Calu3 (cell line): Measurements from ENCODE around the gene CRYBG3. TPM values are rescaled to one million over a fixed set of nuclear protein-coding genes. Genes with fewer than 3 reads are reported as not detected.

Source experiments
- BruUV-seq: library from RNA; stranded (reverse); fragments of 400-500 nt; replicated peaks from 2 replicates; lab custom pipeline; 2021; lab: Mats Ljungman, UMichigan
- CTCF ChIA-PET: fragments of 300-600 bp; sonication (Branson Sonifier 250); formaldehyde crosslinking; loops from one replicate; lab custom pipeline; 2022; ENCODE audit warnings: antibody characterized with exemption; lab: Charles Lee
- DNase-seq: peaks from one replicate; pipeline ENCODE4 v3.0.0; 2022
- H3K27ac Mint-ChIP-seq: one replicate; pipeline ENCODE4 v1.8.0; 2022; ENCODE audit warnings: mixed read lengths; ENCODE audit not compliant: unreplicated experiment
- H3K27me3 Mint-ChIP-seq: one replicate; pipeline ENCODE4 v1.8.0; 2022; ENCODE audit warnings: mixed read lengths; ENCODE audit not compliant: unreplicated experiment
- H3K36me3 Mint-ChIP-seq: one replicate; pipeline ENCODE4 v1.8.0; 2022; ENCODE audit warnings: mild to moderate bottlenecking, moderate library complexity, mixed read lengths; ENCODE audit not compliant: insufficient read depth, unreplicated experiment
- H3K4me1 Mint-ChIP-seq: one replicate; pipeline ENCODE4 v1.8.0; 2022; ENCODE audit warnings: mild to moderate bottlenecking, low read depth, mixed read lengths; ENCODE audit not compliant: unreplicated experiment
- H3K4me3 Mint-ChIP-seq: one replicate; pipeline ENCODE4 v1.8.0; 2022; ENCODE audit warnings: mild to moderate bottlenecking, low read depth, moderate library complexity, mixed read lengths; ENCODE audit not compliant: unreplicated experiment
- H3K9me3 Mint-ChIP-seq: one replicate; pipeline ENCODE4 v1.8.0; 2022; ENCODE audit warnings: low read depth, mixed read lengths; ENCODE audit not compliant: unreplicated experiment
- CTCF ChIP-seq: fragments of 200-600 bp; IDR thresholded peaks from one replicate; pipeline ENCODE4 v1.8.0; 2022; ENCODE audit warnings: antibody characterized with exemption; ENCODE audit not compliant: unreplicated experiment
- intact Hi-C: fragments of 100-400 bp; cut with micrococcal nuclease; formaldehyde crosslinking; loops from one replicate; pipeline ENCODE4 v1.10.0; 2022; ENCODE audit not compliant: unreplicated experiment
- total RNA-seq: library from RNA; stranded (reverse); gene quantifications from 2 replicates; pipeline ENCODE4 v1.2.3, GENCODE V29; 2022

Gene CRYBG3
- total RNA-seq, 1 experiment from 2014 or later: 10.3 TPM

DNA sequence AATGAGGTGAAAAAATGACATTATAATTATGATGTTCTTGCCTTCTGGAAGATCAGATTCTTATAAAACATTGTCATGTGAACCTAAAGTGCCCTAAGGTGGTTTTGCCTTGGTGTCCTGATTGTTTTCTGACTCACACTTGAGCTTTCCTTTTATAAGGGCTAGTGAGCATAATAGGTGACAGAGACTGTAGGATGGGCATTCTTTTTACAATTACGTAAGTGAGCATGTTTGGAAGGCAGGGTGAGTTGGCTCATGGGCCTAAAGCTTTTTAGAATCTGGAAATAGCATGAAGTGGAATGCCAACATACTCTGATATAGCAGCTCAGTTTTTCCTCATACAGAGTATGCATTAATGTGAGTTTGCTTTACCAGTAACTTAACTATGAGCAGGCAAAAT is 41.2 kb downstream of the CRYBG3 start:
- H3K9me3 Mint-ChIP-seq: no peaks in the 10 kb centered on the region
- H3K27me3 Mint-ChIP-seq: no peaks in the 10 kb centered on the region
- CTCF ChIA-PET: no interaction called here
- H3K27ac Mint-ChIP-seq: no peak overlapping the region
- no peak for DNase-seq
- intact Hi-C loops: no loop called here
- TF ChIP-seq CTCF: no peak
- H3K4me1 Mint-ChIP-seq: no peaks in the 10 kb centered on the region
- H3K36me3 Mint-ChIP-seq: no peaks in the 10 kb centered on the region
- no TSS peak for BruUV-seq
- H3K4me3 Mint-ChIP-seq: no peak overlapping the region

- CTCF ChIA-PET: no interaction called here
- no TSS peak for BruUV-seq
- Mint-ChIP-seq H3K4me1 (no peaks in the 10 kb centered on the region), H3K27ac (no peak overlapping the region), H3K4me3 (no peak overlapping the region), H3K9me3 (no peaks in the 10 kb centered on the region), H3K27me3 (no peaks in the 10 kb centered on the region), H3K36me3 (no peaks in the 10 kb centered on the region)
- TF ChIP-seq CTCF: no peak
- no peak for DNase-seq
- intact Hi-C loops: no loop called here
These were observed 42.0 kb downstream of the CRYBG3 start for GRCh38 chr3:97863775-97864174.

DNA sequence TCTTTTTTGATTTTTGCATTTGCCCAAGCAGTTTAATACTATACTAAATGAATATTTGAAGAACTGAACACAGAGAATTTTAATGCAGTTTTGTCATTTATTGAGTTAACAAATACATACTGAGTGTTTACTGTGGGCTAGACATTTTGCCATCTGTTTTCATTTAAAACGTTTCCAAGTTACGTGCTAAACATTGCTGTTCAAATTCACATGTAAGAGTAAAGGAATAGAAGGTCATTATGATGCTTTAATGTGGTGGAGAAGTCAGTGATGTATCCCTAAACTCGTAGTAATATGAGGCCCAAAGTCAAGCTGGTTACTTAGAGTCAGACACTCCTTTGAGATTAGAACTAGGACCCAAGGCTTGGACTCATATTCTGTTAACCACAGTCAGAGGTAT is 49.4 kb downstream of the CRYBG3 start:
- Mint-ChIP-seq H3K4me1 (no peaks in the 10 kb centered on the region), H3K4me3 (no peak overlapping the region), H3K36me3 (no peaks in the 10 kb centered on the region), H3K27me3 (no peaks in the 10 kb centered on the region), H3K27ac (no peak overlapping the region), H3K9me3 (peaks cover 3% of the 10 kb centered on the region)
- CTCF ChIA-PET: no interaction called here
- no peak for DNase-seq
- no TSS peak for BruUV-seq
- no peak for TF ChIP-seq CTCF
- intact Hi-C loops: no loop called here

GRCh38 chr3:97871801-97872524 is 50.2 kb downstream of the CRYBG3 start:
- Mint-ChIP-seq H3K4me1 (no peaks in the 10 kb centered on the region), H3K4me3 (no peak overlapping the region), H3K27me3 (no peaks in the 10 kb centered on the region), H3K9me3 (peaks cover 9% of the 10 kb centered on the region), H3K36me3 (no peaks in the 10 kb centered on the region), H3K27ac (no peak overlapping the region)
- no peak for DNase-seq
- BruUV-seq: no TSS peak
- intact Hi-C loops: no loop called here
- CTCF ChIA-PET: no interaction called here
- no peak for TF ChIP-seq CTCF
